HG02973 (cell line): ENCODE results near the gene PCED1A.
"Not testable (repeated sequence)": the region's sequence is repeated elsewhere in the genome, so short reads cannot be mapped to it uniquely, and the experiment has no call there.

Source experiments
- ATAC-seq: cut with Tn5 transposase; IDR thresholded peaks from one replicate; pipeline ENCODE4 v1.9.1; 2021; ENCODE audit warnings: moderate library complexity; ENCODE audit not compliant: unreplicated experiment

Gene PCED1A

GRCh38 chr20:2834401-2835110 is 5.9 kb downstream of the PCED1A start:
- ATAC-seq: no peak

- ATAC-seq: no peak
Observed at GRCh38 chr20:2833761-2834160, 6.7 kb downstream of the PCED1A start.

GRCh38 chr20:2831206-2831605 is 9.2 kb downstream of the PCED1A start:
- not testable (repeated sequence) for ATAC-seq

- no peak for ATAC-seq
Observed at GRCh38 chr20:2829376-2829775, 11.1 kb downstream of the PCED1A start.

- no peak for ATAC-seq
Observed at GRCh38 chr20:2826655-2827054, 13.8 kb downstream of the PCED1A start.

- ATAC-seq: no peak
Observed at GRCh38 chr20:2825761-2826160, 14.7 kb downstream of the PCED1A start.

GRCh38 chr20:2822073-2822472 is 18.4 kb downstream of the PCED1A start:
- ATAC-seq: no peak

- ATAC-seq: no peak
Observed at GRCh38 chr20:2820896-2821869, 19.3 kb downstream of the PCED1A start.

GRCh38 chr20:2820084-2820895 is 20.2 kb downstream of the PCED1A start:
- no peak for ATAC-seq

GRCh38 chr20:2817891-2818595 is 22.4 kb downstream of the PCED1A start:
- no peak for ATAC-seq

GRCh38 chr20:2817341-2817726 is 23.1 kb downstream of the PCED1A start:
- no peak for ATAC-seq

GRCh38 chr20:2816583-2817340 is 23.7 kb downstream of the PCED1A start:
- no peak for ATAC-seq

- no peak for ATAC-seq
Observed at GRCh38 chr20:2816030-2816582, 24.3 kb downstream of the PCED1A start, which contains the start of gene TMEM239. TSS of gene TMEM239 (plus strand) at chr20:2816364. CDS start at chr20:2816555, 191 bp downstream.

- ATAC-seq: no peak
Observed at GRCh38 chr20:2815242-2815900, 25.1 kb downstream of the PCED1A start.

- ATAC-seq: no peak
Observed at GRCh38 chr20:2814587-2815051, 25.8 kb downstream of the PCED1A start, which contains the start of gene C20orf141. TSS of gene C20orf141 (plus strand) at chr20:2814987. CDS start at chr20:2815185, 198 bp downstream.

- ATAC-seq: no peak
Observed at GRCh38 chr20:2814076-2814475, 26.4 kb downstream of the PCED1A start.

GRCh38 chr20:2812189-2812588 is 28.3 kb downstream of the PCED1A start:
- ATAC-seq: no peak

GRCh38 chr20:2809690-2810089 is 30.8 kb downstream of the PCED1A start:
- ATAC-seq: no peak

- ATAC-seq: not testable (repeated sequence)
Observed at GRCh38 chr20:2807929-2808328, 32.5 kb downstream of the PCED1A start.
